Stimulated activated CD8-positive, alpha-beta memory T cell treated with anti-CD3 and anti-CD28 coated beads, Interleukin-15, amount 100 ng/mL, for 4 hours (primary cell): ENCODE data around the gene PEX26.
"Not testable (repeated sequence)": the region's sequence is repeated elsewhere in the genome, so short reads cannot be mapped to it uniquely, and the experiment has no call there.

Experiments
- DNase-seq, 2 donors: peaks; one replicate each; pipeline ENCODE4 v3.0.0-alpha.2; 2020; ENCODE audit warnings: low read depth in 2 of 2

The PEX26 gene

GRCh38 chr22:18096823-18097222, 19.0 kb downstream of the PEX26 start:
- DNase-seq = no peak

GRCh38 chr22:18100781-18101180, 23.0 kb downstream of the PEX26 start:
- DNase-seq = no peak

- no peak for DNase-seq
Measured at GRCh38 chr22:18101536-18101935, 23.7 kb downstream of the PEX26 start.

- DNase-seq = no peak
Measured at GRCh38 chr22:18103527-18104269, 25.9 kb downstream of the PEX26 start.

- DNase-seq = no peak
Measured at GRCh38 chr22:18104566-18104965, 26.8 kb downstream of the PEX26 start.

GRCh38 chr22:18105981-18106380, 28.2 kb downstream of the PEX26 start:
- not testable (repeated sequence) for DNase-seq

- DNase-seq = not testable (repeated sequence)
Measured at GRCh38 chr22:18106550-18107341, 29.0 kb downstream of the PEX26 start.

GRCh38 chr22:18108187-18108586, 30.4 kb downstream of the PEX26 start:
- no peak for DNase-seq

GRCh38 chr22:18109410-18110193, 31.8 kb downstream of the PEX26 start:
- DNase-seq = no peak

- DNase-seq = peak; percentile 22 to 35
Measured at GRCh38 chr22:18110194-18110953, 32.6 kb downstream of the PEX26 start, which contains the start of gene TUBA8. TSS of gene TUBA8 (plus strand) at chr22:18110809. CDS start at chr22:18110866, 57 bp downstream.

- DNase-seq = no peak
Measured at GRCh38 chr22:18110954-18111758, 33.4 kb downstream of the PEX26 start.

- DNase-seq = no peak
Measured at GRCh38 chr22:18111759-18112330, 34.1 kb downstream of the PEX26 start.

GRCh38 chr22:18112440-18112839, 34.6 kb downstream of the PEX26 start:
- DNase-seq = no peak

GRCh38 chr22:18113680-18114394, 36.0 kb downstream of the PEX26 start:
- DNase-seq = no peak

- no peak for DNase-seq
Measured at GRCh38 chr22:18114495-18114894, 36.7 kb downstream of the PEX26 start.

GRCh38 chr22:18114976-18115652, 37.3 kb downstream of the PEX26 start:
- DNase-seq = no peak

GRCh38 chr22:18115906-18116371, 38.1 kb downstream of the PEX26 start:
- no peak for DNase-seq

GRCh38 chr22:18116634-18117033, 38.8 kb downstream of the PEX26 start:
- DNase-seq = no peak
